Activated CD8-positive, alpha-beta memory T cell treated with anti-CD3 and anti-CD28 coated beads, Interleukin-2, amount 50 U/mL, for 24 hours (primary cell): ENCODE data around the gene SOX8.
"Not testable (repeated sequence)": the region's sequence is repeated elsewhere in the genome, so short reads cannot be mapped to it uniquely, and the experiment has no call there.

Source experiments
- DNase-seq: peaks from one replicate; pipeline ENCODE4 v3.0.0-alpha.2; 2020; ENCODE audit errors: extremely low read depth

SOX8 gene

GRCh38 chr16:981695-982144 lies at the start of gene SOX8:
SOX8 (plus strand) TSS chr16:981770; CDS start chr16:981923, 153 bp downstream.
- DNase-seq = no peak

GRCh38 chr16:932831-933330 lies 48.7 kb upstream of the SOX8 start:
- no peak for DNase-seq

- DNase-seq = no peak
These were observed 48.0 kb upstream of the SOX8 start for GRCh38 chr16:933581-933980.

GRCh38 chr16:934178-934577 lies 47.4 kb upstream of the SOX8 start:
- no peak for DNase-seq

- DNase-seq = no peak
These were observed 45.9 kb upstream of the SOX8 start for GRCh38 chr16:935684-936083.

- DNase-seq = no peak
These were observed 44.3 kb upstream of the SOX8 start for GRCh38 chr16:937311-937710.

GRCh38 chr16:937723-938122 lies 43.8 kb upstream of the SOX8 start:
- no peak for DNase-seq

GRCh38 chr16:938136-938535 lies 43.4 kb upstream of the SOX8 start:
- DNase-seq = no peak

GRCh38 chr16:938752-939151 lies 42.8 kb upstream of the SOX8 start:
- DNase-seq = no peak

- no peak for DNase-seq
These were observed 42.3 kb upstream of the SOX8 start for GRCh38 chr16:939311-939710.

- DNase-seq = no peak
These were observed 41.6 kb upstream of the SOX8 start for GRCh38 chr16:939941-940340.

GRCh38 chr16:942436-943060 lies 39.0 kb upstream of the SOX8 start:
- DNase-seq = no peak

GRCh38 chr16:943971-944370 lies 37.6 kb upstream of the SOX8 start:
- DNase-seq = no peak

GRCh38 chr16:945271-946047 lies 36.1 kb upstream of the SOX8 start:
- no peak for DNase-seq

- DNase-seq = no peak
These were observed 35.5 kb upstream of the SOX8 start for GRCh38 chr16:946048-946395.

- no peak for DNase-seq
These were observed 34.2 kb upstream of the SOX8 start for GRCh38 chr16:947255-947921.

- not testable (repeated sequence) for DNase-seq
These were observed 33.7 kb upstream of the SOX8 start for GRCh38 chr16:947922-948303.

GRCh38 chr16:948767-949166 lies 32.8 kb upstream of the SOX8 start:
- DNase-seq = not testable (repeated sequence)

- DNase-seq = not testable (repeated sequence)
These were observed 30.6 kb upstream of the SOX8 start for GRCh38 chr16:950733-951573.

GRCh38 chr16:951660-952301 lies 29.8 kb upstream of the SOX8 start:
- no peak for DNase-seq

GRCh38 chr16:952321-952720 lies 29.2 kb upstream of the SOX8 start:
- no peak for DNase-seq
